DLD1 (cell line): ENCODE measurements around the gene FURIN.
"Not testable (repeated sequence)": the region's sequence is repeated elsewhere in the genome, so short reads cannot be mapped to it uniquely, and the experiment has no call there.

Source experiments
- in situ Hi-C: cut with HindIII; loops from 2 replicates; pipeline ENCODE4 v1.10.0; 2017; ENCODE audit warnings: low sequenced_read_pairs

FURIN gene

GRCh38 chr15:90840954-90841353 lies 27.4 kb upstream of the FURIN start:
- in situ Hi-C loops: no loop called here

DNA sequence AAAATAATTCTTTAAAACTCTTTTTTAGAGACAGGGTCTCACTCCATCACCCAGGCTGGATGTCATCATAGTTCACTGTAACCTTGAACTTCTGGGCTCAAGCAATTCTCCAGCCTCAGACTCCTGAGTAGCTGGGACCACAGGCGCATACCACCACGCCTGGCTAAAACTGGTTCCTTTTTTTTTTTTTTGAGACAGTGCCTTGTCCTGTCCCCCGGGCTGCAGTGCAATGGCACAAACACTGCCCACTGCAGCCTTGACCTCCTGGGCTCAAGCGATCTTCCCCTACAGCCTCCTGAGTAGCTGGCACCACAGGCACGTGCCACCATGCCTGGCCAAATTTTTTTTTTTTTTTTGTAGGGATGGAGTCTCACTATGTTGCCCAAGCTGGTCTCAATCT lies 23.7 kb upstream of the FURIN start:
- in situ Hi-C loops: no loop called here

GRCh38 chr15:90845201-90845949 lies 23.0 kb upstream of the FURIN start:
- in situ Hi-C loops: no loop called here

DNA sequence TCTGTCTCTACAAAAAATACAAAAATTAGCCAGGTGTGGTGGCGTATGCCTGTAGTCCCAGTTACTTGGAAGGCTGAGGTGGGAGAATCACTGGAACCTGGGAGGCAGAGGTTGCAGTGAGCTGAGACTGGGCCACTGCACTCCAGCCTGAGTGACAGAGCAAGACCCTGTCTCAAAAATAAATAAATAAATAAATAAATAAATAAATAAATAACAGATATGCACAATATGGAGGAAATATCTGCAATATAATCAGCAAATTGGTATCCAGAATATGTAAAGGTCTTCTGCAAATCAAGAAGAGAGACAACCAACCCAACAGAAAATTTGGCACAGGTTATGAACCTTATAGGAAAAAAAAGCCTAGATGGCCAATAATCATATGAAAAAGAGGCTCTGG lies 19.0 kb upstream of the FURIN start:
- in situ Hi-C loops: not testable (repeated sequence)

DNA sequence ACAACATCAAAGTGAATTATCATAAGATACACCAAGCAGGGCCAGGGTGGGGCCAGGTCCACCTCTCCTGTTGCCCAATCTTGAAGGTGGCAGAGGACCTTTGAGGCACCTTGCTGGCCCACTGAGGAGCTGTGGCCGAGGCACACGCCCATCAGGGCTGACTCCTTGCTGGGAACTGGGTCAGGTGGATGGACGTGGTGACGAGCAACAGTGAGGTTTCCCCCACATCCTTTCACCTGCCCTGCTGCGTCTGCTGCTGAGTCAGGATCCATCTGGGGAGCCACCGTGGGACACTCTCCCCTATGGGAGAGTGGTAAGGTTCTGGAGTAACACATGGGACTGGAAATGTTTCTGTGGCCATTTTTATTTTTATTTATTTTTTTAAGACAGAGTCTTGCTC lies 17.3 kb upstream of the FURIN start:
- in situ Hi-C loops: no loop called here

- in situ Hi-C loops: no loop called here
Observed at GRCh38 chr15:90851940-90852339, 16.4 kb upstream of the FURIN start.

GRCh38 chr15:90855139-90855538 lies 13.2 kb upstream of the FURIN start:
- in situ Hi-C loops: no loop called here

- in situ Hi-C loops: no loop called here
Observed at GRCh38 chr15:90857337-90857736, 11.1 kb upstream of the FURIN start.

GRCh38 chr15:90857883-90858443 lies 10.4 kb upstream of the FURIN start:
- in situ Hi-C loops: no loop called here

- in situ Hi-C loops: no loop called here
Observed at GRCh38 chr15:90859234-90860131, 8.9 kb upstream of the FURIN start.

DNA sequence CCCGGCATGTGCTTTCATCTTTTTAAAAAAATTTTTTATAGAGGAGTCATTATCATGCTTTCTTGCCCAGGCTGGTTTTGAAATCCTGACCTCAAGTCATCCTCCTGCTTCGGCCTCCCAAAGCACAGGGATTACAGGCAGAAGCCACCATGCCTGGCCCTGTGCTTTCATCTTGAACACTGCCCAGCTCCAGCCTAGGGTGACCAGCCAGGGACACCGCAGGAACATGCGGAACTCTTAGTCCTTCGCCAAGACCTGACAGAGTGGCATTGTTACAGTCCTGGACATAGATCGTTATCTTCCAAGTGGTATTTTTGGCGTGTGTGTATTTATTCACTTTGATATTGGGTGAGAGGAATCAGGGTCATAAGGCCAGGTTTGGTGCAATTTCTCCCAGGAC lies 7.9 kb upstream of the FURIN start:
- in situ Hi-C loops: no loop called here

DNA sequence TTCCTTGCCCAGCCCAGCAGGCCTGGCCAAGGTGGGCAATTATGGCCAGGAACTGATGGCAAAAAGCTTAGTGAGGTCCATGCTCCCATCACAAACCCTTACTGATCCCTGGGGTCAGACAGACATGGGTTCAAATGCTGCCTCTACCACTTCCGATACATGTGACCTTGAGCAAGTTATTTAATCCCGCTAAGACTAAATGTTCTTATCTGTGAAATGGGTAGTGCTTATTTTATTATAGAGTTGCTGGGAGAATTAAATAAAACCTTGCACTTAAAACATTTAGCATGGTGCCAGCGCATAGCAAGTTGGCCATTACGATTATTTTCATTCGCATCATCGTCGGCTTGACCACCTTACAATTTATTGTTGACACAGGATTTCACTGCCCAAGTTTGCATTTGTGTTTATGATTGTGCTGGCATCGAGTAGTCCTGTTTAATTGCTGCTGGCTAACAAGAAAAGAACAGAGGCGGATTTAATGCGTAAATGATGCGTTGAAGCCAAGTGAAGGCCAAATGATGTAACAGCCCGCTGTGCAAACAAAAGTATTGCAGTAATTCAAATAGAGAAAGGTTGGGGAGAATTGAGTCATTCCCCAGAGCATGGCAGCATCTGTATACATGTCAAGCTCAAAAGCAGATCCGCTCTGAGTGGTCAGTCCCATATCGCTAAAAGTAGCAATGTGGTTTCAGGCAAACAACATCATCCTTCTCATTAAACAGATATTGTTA lies 7.3 kb upstream of the FURIN start:
- in situ Hi-C loops: no loop called here

GRCh38 chr15:90862487-90862886 lies 5.9 kb upstream of the FURIN start:
- in situ Hi-C loops: no loop called here

DNA sequence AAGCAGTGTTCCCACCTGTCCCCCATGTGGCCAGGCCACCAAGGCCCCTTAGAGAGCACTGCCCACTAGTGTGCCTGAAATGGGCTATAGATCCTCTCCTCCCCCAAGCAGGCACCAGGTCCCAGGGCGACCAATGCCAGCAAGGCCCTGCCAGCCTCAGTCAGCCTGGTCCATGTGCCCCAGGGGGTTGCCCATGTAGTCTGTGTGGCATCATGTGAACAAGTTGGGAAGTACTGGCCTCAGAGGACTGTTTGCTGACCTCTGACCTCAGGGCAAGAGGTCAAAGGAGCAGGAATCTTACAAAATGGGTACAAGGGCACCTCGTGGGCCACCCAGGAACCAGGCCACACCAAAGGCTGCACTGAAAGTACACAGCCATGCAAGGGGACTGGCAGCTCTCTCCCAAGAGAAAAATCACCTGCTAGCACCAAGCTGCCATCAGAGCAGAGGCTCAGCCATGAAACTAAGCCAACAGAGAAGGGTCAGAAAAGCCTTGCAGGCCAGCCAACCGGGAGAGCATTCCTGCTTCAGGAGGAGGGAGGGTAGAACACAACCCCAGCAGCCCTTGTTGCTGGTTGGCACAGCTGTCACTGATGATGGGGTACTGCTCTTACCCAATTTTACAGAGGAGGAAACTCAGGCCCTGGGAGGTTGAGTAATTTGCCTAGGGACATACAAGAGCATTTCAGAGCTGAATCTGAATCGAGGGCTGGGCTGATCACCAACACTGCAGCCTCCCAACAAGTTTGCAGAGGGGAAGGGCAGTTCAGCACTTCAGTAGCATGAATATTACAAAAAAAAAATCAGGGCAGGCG lies 5.2 kb upstream of the FURIN start:
- in situ Hi-C loops: no loop called here

GRCh38 chr15:90863987-90864386 lies 4.4 kb upstream of the FURIN start:
- in situ Hi-C loops: no loop called here

DNA sequence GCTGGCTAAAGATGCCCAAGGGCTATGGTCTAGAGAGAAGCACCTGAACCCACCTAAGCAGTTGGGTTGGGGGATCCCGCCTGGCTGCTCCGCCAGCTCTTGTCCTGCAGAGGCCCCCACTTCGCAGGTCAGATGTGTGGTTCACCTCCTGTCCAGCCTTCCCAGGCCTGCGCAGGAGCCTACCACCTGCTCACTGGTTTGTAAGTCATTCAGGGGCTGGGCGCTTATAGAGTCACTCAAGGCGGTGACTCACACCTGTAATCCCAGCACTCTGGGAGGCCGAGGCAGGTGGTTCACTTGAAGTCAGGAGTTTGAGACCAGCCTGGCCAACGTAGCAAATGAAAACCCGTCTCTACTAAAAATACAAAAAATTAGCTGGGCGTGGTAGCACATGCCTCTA lies 3.9 kb upstream of the FURIN start:
- in situ Hi-C loops: no loop called here

- in situ Hi-C loops: no loop called here
Observed at GRCh38 chr15:90865702-90866101, 2.7 kb upstream of the FURIN start.

GRCh38 chr15:90866161-90866715 lies 2.1 kb upstream of the FURIN start:
- in situ Hi-C loops: no loop called here

DNA sequence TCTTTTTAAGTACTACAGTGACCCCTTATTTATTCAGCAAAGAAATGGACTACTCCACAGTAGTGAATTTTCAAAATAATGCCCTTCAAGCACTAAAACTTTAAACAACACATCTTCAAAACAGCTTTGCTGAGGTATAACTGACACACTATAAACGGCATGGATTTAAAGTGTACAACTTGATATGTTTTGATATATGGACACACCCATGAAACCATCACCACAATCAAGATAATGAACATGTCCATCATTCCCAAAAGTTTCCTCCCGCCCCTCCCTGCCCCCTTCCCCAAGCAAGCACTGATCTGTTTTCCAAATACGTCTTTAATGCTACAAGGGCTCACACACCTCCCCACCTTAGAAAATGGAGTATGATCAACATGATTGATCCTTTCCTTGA lies 1.6 kb upstream of the FURIN start:
- in situ Hi-C loops: no loop called here

GRCh38 chr15:90869140-90869541 lies 753 bp downstream of the FURIN start:
- in situ Hi-C loops: no loop called here
